HT1080 (cell line): ENCODE results near the gene HMCN2. TPM values are rescaled to one million over a fixed set of nuclear protein-coding genes. Genes with fewer than 3 reads are reported as not detected.

ENCODE experiments used
- DNase-seq: peaks from one replicate; pipeline ENCODE4 v3.0.0-alpha.2; 2015; ENCODE audit warnings: low read depth
- total RNA-seq: library from RNA; depleted of rRNA; stranded (reverse); fragments of >200 nt; shearing (Covaris generic); gene quantifications from 2 replicates; pipeline ENCODE4 v1.2.3, GENCODE V29; 2014

Gene HMCN2
- total RNA-seq, 1 experiment from 2014 or later = 0.48 TPM

DNA sequence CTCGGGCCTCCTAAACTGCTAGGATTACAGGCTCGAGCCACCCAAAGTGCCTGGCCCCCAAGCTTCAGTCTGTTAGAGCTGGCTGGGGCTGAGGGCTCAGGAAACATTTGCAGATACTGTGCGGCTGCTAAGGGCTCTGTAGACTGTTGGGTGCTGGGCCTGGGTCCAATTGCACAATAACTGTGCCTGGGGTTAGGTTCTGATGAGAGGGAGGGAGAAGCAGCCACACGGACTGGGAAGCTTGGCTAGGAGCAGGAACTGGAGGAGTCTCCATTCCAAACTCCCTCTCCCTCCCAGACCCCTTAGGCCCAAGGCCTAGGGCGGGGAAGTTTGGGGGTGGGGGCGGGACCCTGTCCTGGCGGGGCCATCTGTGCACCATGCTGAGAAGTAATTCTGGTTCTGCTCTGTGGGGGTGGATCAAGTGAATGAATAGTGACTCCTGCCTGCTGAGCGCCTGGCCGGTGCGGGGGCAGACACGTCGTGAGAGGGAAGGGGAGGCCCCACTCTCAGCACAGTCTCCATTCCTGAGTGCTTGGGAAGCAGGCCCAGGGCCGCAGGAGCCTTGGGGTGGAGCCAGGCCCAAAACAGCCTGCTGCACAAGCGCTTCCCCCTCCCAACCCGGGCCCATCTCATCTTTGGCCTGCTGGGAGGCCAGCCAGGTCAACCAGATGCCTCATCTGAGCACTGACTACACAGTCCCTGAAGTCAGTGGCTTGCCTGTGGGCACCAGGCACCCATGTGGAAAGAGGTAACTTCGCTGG, 180.7 kb downstream of the HMCN2 start:
- no peak for DNase-seq

DNA sequence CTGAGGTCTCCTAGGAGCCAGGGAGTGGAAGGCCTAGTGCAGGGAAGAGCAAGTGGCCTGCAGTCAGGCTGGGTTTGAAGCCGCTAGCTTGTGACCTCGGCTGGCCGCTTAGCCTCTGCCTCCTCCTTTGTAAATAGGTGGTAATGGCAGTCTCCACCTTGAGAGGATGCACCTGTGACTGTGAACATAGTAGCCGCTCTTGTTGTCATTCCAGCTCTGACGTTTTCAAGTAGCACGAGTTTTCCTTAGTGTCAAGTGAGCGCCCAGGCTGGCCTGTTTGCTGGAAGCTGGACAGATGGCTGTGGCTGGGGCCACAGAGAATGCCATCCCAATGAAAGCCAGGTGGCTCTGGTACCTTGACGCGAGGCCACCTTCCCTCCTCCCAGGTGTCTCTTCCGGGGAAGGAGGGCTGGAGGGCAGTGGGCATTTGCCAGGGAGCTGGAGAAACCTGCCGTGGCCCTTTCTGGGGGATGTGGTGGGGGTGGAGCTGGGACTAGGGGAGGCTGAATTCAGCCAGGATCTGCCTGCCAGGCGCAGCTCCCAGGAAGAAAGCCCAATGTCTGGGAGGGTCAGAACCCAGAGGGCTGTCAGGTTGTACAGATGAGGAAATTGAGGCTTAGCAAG, 181.7 kb downstream of the HMCN2 start:
- DNase-seq = no peak

GRCh38 chr9:130448035-130448624, 182.6 kb downstream of the HMCN2 start:
- no peak for DNase-seq

DNA sequence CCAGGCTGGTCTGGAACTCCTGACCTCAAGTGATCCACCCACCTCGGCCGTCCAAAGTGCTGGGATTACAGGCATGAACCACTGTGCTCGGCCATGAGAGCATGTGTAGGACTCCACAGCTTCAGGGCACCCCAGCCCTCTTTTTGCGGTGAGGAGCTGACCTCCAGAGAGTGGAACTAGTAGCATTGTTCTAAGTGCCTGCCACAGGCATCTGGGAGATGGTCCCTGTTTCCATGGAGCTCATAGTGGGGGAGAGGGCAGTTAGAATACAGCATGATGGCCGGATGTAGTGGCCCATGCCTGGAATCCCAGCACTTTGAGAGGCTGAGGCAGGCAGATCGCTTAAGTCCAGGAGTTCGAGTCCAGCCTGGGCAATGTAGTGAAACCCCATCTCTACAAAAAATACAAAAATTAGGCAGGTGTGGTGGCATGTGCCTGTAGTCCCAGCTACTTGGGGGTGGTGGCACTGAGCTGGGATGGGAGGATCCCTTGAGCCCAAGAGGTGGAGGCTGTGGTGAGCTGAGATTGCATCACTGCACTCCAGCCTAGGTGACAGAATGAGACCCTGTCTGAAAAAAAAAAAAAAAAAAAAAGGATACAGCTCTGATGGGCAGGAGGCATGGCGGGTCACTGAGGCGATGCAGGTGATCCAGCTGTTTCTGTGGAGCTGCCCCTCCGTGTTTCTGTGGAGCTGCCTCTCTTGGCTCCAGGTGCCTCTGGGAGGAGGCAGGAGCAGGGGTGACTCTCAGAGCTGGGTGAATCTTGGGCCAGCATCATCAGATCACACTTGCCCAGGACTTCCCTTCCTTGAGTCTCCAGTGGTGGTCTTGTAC, 183.4 kb downstream of the HMCN2 start:
- no peak for DNase-seq

- no peak for DNase-seq
Measured at GRCh38 chr9:130450344-130451003, 184.9 kb downstream of the HMCN2 start.

- DNase-seq = no peak
Measured at GRCh38 chr9:130451004-130451390, 185.4 kb downstream of the HMCN2 start.

DNA sequence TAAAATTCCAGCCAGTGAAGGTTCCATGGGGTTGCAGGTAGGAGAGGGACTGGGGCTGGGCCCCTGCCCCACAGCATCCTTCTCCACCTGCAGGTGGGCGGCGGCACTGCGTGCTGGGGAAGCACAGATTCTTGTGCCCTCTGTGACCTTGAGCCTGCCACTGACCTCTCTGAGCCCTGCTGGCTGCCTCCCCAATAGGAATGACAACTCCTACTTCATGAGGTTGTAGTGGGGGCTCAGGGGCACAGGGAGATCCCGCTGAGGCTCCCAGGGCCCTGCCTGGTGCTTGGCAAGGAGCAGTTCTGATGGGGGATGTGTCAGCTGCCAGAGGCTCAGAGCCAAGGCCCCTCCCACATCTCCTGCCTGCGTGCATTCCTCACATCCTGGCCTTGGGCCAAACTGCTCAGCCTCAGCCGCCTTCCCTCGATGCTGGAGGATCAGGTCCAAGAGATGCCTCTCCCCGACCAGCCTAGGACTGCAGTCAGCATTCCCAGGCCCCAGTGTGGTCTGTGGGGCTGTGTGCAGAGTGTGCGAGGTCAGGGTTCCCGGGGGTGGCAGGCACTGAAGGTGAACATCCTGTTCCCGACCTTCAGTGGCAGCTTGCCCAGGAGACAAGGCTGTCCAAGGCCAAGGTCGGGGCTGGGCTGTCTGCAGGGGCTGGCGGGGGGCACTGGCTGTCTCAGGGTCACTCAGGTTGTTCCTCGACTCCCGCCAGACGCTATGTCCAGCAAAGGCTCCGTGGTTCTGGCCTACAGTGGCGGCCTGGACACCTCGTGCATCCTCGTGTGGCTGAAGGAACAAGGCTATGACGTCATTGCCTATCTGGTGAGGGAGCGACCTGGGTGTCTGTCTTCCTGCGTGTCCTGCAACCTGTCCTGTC, 186.2 kb downstream of the HMCN2 start:
- DNase-seq = peak; percentile 89

DNA sequence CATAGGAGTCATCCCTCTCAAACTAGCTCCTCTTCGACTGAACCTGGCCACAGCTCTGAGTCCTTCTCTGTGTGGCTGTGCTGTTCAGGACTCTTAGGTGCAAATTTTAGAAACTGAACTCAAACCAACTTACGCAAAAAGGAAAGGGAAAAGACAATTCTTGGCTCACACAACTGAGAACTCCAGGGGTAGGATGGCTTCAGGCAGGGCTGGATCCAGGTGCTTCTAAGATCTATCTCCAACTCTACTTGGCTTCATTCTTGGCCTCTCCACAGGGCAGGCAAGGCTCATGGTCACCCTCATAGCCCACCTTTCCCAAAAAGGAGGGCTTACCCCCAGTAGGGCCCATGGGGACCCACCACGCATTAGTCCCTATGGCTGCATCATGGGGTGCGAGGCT, 187.3 kb downstream of the HMCN2 start:
- DNase-seq = no peak

- no peak for DNase-seq
Measured at GRCh38 chr9:130453487-130453886, 187.9 kb downstream of the HMCN2 start.

DNA sequence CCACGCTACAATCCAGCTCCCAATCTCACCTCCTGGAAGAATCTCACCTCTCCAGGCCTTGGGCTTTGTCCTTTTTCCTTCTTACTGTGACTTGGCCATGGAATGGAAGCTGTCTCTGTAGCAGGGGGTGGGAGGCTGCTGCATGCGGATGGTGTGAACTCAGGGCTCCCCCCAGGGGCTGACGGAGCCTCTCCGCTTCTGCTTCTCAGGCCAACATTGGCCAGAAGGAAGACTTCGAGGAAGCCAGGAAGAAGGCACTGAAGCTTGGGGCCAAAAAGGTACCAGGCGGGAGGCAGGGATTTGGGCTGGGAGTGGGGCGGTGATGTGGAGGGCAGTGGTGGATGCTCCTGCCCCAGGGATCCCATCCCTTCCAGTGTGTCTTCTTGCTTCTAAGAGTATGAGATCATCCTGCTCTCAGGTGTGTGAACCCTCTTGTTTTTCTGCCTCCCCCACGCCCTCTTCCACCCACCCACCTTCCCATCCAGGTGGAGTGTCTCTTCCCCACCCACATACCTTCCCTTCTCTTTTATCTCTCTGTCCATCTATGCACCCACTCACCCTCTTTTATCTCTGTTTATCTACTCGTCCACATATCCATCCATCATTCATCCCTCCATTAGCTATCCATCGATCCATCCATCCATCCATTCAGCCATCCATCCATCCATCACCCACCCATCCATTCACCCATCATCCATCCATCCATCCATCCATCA, 188.7 kb downstream of the HMCN2 start:
- DNase-seq = no peak

DNA sequence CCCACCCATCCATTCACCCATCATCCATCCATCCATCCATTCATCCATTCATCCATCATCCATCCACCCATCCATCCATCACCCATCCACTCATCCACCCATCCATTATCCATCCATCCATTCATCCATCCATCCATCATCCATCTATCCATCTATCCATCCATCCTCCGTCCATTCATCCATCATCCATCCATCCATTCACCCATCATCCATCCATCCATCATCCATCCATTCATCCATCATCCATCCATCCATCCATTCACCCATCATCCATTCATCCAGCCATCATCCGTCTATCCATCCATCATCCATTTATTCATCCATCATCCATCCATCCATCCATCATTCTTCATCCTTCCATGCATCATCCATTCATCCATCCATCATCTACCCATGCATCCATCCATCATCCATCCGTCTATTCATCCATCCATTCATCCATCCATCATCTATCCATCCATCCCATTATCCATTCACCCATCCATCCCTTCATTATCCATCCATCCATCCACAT, 189.3 kb downstream of the HMCN2 start:
- DNase-seq = no peak

DNA sequence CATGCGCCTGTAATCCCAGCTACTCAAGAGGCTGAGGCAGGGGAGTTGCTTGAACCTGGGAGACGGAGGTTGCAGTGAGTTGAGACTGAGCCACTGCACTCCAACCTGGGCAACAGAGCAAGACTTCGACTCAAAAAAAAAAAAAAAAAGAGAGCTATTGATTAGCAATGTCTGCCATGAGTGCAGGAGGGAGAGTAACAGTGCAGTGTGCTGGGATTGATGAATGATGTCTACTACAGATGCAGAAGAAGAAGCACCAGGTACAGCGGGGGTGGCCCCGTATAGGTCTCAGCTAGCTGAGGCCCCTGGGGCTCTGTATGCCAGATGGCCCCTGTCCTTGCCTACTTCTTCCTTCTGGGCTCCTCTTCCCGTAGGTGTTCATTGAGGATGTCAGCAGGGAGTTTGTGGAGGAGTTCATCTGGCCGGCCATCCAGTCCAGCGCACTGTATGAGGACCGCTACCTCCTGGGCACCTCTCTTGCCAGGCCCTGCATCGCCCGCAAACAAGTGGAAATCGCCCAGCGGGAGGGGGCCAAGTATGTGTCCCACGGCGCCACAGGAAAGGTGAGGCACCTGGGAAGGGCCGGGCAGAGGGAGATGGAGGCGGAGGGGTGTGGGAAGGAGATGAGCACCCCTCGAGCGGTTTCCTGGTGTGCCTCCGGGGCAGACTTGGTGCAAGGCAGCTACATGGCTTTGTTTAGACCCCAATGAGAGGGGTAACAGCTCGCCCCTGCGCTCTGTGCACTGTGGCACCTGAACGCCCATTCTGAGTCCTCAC, 192.7 kb downstream of the HMCN2 start:
- no peak for DNase-seq

- no peak for DNase-seq
Measured at GRCh38 chr9:130458804-130459067, 193.2 kb downstream of the HMCN2 start.

DNA sequence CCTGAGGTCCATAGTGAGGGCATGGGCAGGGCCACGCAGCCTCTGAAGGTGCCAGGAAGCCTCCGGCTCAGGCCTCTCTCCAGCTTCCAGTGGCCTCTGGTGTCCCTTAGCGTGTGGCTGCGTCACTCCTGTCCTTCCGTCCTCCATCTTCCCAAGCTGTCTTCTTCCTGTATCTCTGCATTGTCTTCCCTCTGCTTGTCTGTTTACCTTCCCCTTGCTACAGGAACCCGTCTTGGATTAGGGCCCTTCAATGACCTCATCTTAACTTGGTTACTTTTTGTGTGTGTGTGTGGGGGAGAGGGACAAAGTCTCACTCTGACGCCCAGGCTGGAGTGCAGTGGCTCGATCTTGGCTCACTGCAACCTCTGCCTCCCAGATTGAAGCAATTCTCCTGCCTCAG, 193.6 kb downstream of the HMCN2 start:
- DNase-seq = no peak

DNA sequence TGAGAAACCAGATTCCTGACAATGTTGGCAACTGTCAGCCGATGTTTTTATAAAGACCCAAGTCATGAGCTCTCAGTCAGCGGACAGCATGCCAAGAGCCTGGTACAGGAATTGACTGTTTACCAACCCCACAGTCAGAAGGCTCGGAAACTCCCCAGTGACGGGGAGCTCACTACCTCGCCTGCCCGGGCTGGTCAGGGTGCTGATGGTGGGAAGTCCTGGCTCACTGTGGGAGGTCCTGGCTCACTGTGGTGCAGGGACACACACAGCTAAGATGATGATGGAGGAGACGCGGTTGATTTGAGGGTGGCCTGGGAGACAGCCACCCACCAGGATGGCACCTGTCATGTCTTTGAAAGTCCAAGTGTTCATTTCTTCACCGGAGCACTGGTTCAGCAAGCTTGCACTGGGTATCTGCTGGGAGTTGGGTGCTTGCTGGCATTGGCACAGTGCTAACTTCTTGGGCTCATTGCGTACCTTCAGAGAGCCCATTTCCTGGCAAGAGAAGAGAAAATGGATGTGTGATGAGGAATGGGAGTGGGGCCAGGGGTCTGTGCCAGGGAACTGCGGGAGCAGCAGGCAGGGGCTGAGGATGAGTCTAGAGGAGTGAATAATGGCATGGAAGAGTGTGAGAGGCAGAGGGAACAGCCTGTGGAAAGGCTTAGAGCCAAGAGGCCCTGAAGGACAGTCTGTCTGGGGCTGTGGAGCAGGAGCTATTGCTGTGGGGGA, 194.5 kb downstream of the HMCN2 start:
- no peak for DNase-seq

- DNase-seq = no peak
Measured at GRCh38 chr9:130461218-130461630, 195.7 kb downstream of the HMCN2 start.

GRCh38 chr9:130461731-130462130, 196.2 kb downstream of the HMCN2 start:
- DNase-seq = no peak
